ENCODE data around the gene NRBP1. TPM values are rescaled to one million over a fixed set of nuclear protein-coding genes. Genes with fewer than 3 reads are reported as not detected.

NRBP1 gene
- total and polyA plus RNA-seq, 2 of the 8 experiments (the other 6 are each of a cell fraction or from before 2014, with no cell fraction given): 115 to 145 TPM

DNA sequence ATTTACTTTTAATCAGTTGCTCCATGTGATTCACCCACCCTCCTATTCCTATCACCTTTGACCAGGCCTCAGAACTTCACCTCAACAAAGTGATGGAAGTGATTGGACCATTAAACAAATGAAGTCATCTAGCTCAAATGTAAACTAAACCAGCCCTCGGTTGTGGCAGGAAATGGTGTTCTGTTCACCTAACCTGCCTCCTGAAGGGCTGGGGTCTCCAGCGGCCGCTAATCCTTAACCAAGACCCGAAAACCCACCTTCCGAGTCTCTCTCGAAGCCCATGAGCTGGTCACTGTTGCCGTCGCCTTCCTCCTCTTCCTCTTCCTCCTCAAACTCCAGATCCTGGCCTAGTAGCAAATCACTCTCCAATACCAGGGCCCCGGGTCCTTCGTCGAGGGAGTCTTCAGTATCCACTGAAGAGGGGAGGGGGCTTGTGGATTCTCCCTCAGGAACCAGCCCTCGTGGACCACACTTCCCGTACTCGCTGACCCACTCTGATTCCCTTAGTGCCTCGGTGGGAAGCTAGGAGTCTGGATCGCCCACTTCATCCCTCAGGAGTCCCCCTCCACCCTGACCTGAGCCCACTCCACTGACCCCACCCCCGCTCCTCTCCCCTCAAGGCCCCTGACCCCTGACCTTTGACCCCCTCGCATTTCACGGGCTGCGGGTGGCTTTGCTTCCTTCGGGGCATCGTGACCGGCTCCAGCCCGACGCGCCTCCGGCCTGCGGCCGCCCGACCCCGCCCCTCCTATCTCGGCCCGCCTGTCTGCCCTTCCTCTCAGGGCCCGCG, 48.4 kb upstream of the NRBP1 start (continued):
- TF ChIP-seq, protein P1, sequence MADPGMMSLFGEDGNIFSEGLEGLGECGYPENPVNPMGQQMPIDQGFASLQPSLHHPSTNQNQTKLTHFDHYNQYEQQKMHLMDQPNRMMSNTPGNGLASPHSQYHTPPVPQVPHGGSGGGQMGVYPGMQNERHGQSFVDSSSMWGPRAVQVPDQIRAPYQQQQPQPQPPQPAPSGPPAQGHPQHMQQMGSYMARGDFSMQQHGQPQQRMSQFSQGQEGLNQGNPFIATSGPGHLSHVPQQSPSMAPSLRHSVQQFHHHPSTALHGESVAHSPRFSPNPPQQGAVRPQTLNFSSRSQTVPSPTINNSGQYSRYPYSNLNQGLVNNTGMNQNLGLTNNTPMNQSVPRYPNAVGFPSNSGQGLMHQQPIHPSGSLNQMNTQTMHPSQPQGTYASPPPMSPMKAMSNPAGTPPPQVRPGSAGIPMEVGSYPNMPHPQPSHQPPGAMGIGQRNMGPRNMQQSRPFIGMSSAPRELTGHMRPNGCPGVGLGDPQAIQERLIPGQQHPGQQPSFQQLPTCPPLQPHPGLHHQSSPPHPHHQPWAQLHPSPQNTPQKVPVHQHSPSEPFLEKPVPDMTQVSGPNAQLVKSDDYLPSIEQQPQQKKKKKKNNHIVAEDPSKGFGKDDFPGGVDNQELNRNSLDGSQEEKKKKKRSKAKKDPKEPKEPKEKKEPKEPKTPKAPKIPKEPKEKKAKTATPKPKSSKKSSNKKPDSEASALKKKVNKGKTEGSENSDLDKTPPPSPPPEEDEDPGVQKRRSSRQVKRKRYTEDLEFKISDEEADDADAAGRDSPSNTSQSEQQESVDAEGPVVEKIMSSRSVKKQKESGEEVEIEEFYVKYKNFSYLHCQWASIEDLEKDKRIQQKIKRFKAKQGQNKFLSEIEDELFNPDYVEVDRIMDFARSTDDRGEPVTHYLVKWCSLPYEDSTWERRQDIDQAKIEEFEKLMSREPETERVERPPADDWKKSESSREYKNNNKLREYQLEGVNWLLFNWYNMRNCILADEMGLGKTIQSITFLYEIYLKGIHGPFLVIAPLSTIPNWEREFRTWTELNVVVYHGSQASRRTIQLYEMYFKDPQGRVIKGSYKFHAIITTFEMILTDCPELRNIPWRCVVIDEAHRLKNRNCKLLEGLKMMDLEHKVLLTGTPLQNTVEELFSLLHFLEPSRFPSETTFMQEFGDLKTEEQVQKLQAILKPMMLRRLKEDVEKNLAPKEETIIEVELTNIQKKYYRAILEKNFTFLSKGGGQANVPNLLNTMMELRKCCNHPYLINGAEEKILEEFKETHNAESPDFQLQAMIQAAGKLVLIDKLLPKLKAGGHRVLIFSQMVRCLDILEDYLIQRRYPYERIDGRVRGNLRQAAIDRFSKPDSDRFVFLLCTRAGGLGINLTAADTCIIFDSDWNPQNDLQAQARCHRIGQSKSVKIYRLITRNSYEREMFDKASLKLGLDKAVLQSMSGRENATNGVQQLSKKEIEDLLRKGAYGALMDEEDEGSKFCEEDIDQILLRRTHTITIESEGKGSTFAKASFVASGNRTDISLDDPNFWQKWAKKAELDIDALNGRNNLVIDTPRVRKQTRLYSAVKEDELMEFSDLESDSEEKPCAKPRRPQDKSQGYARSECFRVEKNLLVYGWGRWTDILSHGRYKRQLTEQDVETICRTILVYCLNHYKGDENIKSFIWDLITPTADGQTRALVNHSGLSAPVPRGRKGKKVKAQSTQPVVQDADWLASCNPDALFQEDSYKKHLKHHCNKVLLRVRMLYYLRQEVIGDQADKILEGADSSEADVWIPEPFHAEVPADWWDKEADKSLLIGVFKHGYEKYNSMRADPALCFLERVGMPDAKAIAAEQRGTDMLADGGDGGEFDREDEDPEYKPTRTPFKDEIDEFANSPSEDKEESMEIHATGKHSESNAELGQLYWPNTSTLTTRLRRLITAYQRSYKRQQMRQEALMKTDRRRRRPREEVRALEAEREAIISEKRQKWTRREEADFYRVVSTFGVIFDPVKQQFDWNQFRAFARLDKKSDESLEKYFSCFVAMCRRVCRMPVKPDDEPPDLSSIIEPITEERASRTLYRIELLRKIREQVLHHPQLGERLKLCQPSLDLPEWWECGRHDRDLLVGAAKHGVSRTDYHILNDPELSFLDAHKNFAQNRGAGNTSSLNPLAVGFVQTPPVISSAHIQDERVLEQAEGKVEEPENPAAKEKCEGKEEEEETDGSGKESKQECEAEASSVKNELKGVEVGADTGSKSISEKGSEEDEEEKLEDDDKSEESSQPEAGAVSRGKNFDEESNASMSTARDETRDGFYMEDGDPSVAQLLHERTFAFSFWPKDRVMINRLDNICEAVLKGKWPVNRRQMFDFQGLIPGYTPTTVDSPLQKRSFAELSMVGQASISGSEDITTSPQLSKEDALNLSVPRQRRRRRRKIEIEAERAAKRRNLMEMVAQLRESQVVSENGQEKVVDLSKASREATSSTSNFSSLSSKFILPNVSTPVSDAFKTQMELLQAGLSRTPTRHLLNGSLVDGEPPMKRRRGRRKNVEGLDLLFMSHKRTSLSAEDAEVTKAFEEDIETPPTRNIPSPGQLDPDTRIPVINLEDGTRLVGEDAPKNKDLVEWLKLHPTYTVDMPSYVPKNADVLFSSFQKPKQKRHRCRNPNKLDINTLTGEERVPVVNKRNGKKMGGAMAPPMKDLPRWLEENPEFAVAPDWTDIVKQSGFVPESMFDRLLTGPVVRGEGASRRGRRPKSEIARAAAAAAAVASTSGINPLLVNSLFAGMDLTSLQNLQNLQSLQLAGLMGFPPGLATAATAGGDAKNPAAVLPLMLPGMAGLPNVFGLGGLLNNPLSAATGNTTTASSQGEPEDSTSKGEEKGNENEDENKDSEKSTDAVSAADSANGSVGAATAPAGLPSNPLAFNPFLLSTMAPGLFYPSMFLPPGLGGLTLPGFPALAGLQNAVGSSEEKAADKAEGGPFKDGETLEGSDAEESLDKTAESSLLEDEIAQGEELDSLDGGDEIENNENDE (IDR thresholded peaks at IDR 0.05; ENCODE audit: insufficient replicate concordance, low read length): no peak
- no peak for TF ChIP-seq GABPA (IDR thresholded peaks at IDR 0.05; ENCODE audit: borderline replicate concordance, insufficient read depth, low read length)
- TF ChIP-seq PHF8 (conservative IDR thresholded peaks at IDR 0.05; ENCODE audit: low read depth, low read length): peak; percentile 80
- TF ChIP-seq CHD1 (IDR thresholded peaks at IDR 0.05; ENCODE audit: low read depth, low read length): no peak
- TF ChIP-seq YY1 (IDR thresholded peaks at IDR 0.05; ENCODE audit: low read depth, low read length): no peak
- TF ChIP-seq RXRA (IDR thresholded peaks at IDR 0.05; ENCODE audit: insufficient read depth, low read depth, low read length): no peak
- TF ChIP-seq HDAC6 (IDR thresholded peaks at IDR 0.05; ENCODE audit: low read depth, low read length): no peak
- 0 out of 4 replicates have a peak, but pooled peaks of 1 of the 2 experiments have one; percentile 53 for TF ChIP-seq SIN3A (conservative IDR thresholded peaks at IDR 0.05 in 1 of 2, IDR thresholded peaks at IDR 0.05 in 1 of 2; ENCODE audit: low read depth in 1 of 2, low read length in 2 of 2)
- TF ChIP-seq SRF (IDR thresholded peaks at IDR 0.05; ENCODE audit: low read depth, low read length): no peak
- TF ChIP-seq RBBP5 (IDR thresholded peaks at IDR 0.05; ENCODE audit: borderline replicate concordance, low read depth, low read length): peak; percentile 5; the same call in 1 of the 2 replicates

Measured in H1 (cell line).